GM12878 (cell line): ENCODE results near the gene SCRN3. TPM values are rescaled to one million over a fixed set of nuclear protein-coding genes. Genes with fewer than 3 reads are reported as not detected.

Experiments used
- ATAC-seq: fragments of 200-7000 bp; cut with Tn5 transposase; 3 replicates; pipeline ENCODE4 v1.9.1; 2020; ENCODE audit warnings: mild to moderate bottlenecking, moderate library complexity
- BruUV-seq: library from RNA; stranded (reverse); fragments of 400-500 nt; replicated peaks from 2 replicates; lab custom pipeline; 2021; lab: Mats Ljungman, UMichigan
- CTCF ChIA-PET: fragments of 300-600 bp; sonication (Branson Sonifier 250); formaldehyde crosslinking; extraction: SDS; loops from one replicate; lab custom pipeline; 2021; ENCODE audit warnings: inconsistent platforms; lab: Yijun Ruan, JAX
- POLR2A ChIA-PET: fragments of 350-600 bp; formaldehyde crosslinking; extraction: SDS; loops from one replicate; lab custom pipeline; 2021; ENCODE audit warnings: inconsistent platforms; lab: Charles Lee
- RAD21 ChIA-PET: fragments of 300-600 bp; sonication (Branson Sonifier 250); formaldehyde crosslinking; loops from one replicate; lab custom pipeline; 2023; ENCODE audit warnings: antibody characterized with exemption; ENCODE audit not compliant: unreplicated experiment; lab: Charles Lee
- SMC1A ChIA-PET: fragments of 300-600 bp; sonication (Branson Sonifier 250); formaldehyde crosslinking; loops from one replicate; lab custom pipeline; 2023; ENCODE audit not compliant: unreplicated experiment, uncharacterized antibody; lab: Charles Lee
- DNase-seq: peaks from one replicate; pipeline ENCODE4 v3.0.0-alpha.2; 2011; ENCODE audit warnings: low read depth, low spot score
- FAIRE-seq: peaks from 3 replicates; lab custom pipeline; 2011; peaks lifted over from hg19 to GRCh38; lab: Jason Lieb, UNC
- H2AFZ ChIP-seq: 2 replicates; pipeline ENCODE4 v1.6.0; 2011; ENCODE audit warnings: low read depth, low read length, control low read depth; ENCODE audit not compliant: control insufficient read depth
- H3K27ac ChIP-seq: 2 replicates; pipeline ENCODE4 v1.5.1; 2011; ENCODE audit warnings: control low read depth; ENCODE audit not compliant: control insufficient read depth, insufficient read depth
- H3K27me3 ChIP-seq, 2 experiments: replicated peaks in 1 of 2; 2 replicates each; pipeline versions ENCODE4 v1.6.0 to v1.6.1; 2011; ENCODE audit warnings: low read length in 1 of 2; ENCODE audit not compliant: control insufficient read depth in 2 of 2, insufficient read depth in 2 of 2
- H3K36me3 ChIP-seq, 2 experiments: 2 replicates each; pipeline ENCODE4 v1.5.1; 2011; ENCODE audit warnings: low read length in 1 of 2; ENCODE audit not compliant: control insufficient read depth in 2 of 2, insufficient read depth in 2 of 2
- H3K4me1 ChIP-seq: 2 replicates; pipeline ENCODE4 v1.6.1; 2011; ENCODE audit warnings: mild to moderate bottlenecking, low read length, moderate library complexity, mixed read lengths; ENCODE audit not compliant: control insufficient read depth, insufficient read depth
- H3K4me2 ChIP-seq: 2 replicates; pipeline ENCODE4 v1.6.0; 2011; ENCODE audit warnings: control low read depth; ENCODE audit not compliant: control insufficient read depth, insufficient read depth
- H3K4me3 ChIP-seq: fragments of 200-600 bp; sonication (generic); 2 replicates; pipeline ENCODE4 v1.5.1; 2016
- H3K79me2 ChIP-seq: 2 replicates; pipeline ENCODE4 v1.6.0; 2011; ENCODE audit warnings: low read length; ENCODE audit not compliant: control insufficient read depth, insufficient read depth
- H3K9ac ChIP-seq: 2 replicates; pipeline ENCODE4 v1.8.0; 2011; ENCODE audit warnings: low read length, control low read depth, mixed read lengths; ENCODE audit not compliant: control insufficient read depth, insufficient read depth
- H3K9me3 ChIP-seq: replicated peaks from 3 replicates; pipeline ENCODE4 v1.5.1; 2011; ENCODE audit warnings: mild to moderate bottlenecking, low read length; ENCODE audit not compliant: control insufficient read depth, insufficient read depth
- H4K20me1 ChIP-seq: 2 replicates; pipeline ENCODE4 v1.6.0; 2011; ENCODE audit not compliant: control insufficient read depth, insufficient read depth
- BACH1 ChIP-seq: fragments of 450-650 bp; IDR thresholded peaks from 2 replicates; pipeline ENCODE4 v1.6.1; 2017; ENCODE audit warnings: mild to moderate bottlenecking, borderline replicate concordance
- BCL11A ChIP-seq: IDR thresholded peaks from 2 replicates; pipeline ENCODE4 v1.6.1; 2011; ENCODE audit warnings: low read depth, low read length
- BMI1 ChIP-seq: fragments of 450-650 bp; IDR thresholded peaks from 2 replicates; pipeline ENCODE4 v1.6.1; 2016; ENCODE audit warnings: mild to moderate bottlenecking, moderate library complexity, borderline replicate concordance
- CEBPB ChIP-seq, 2 experiments: fragments of 150-350 bp in 1 of 2; IDR thresholded peaks; 2 replicates each; pipeline ENCODE4 v1.6.1; 2012 to 2014; ENCODE audit warnings: low read depth in 2 of 2, low read length in 2 of 2, borderline replicate concordance in 1 of 2, inconsistent platforms in 1 of 2
- CEBPZ ChIP-seq: fragments of 150-350 bp; IDR thresholded peaks from 2 replicates; pipeline ENCODE4 v1.6.1; 2016; ENCODE audit warnings: low read depth, low read length
- EP300 ChIP-seq, 2 experiments: fragments of 150-350 bp in 1 of 2; IDR thresholded peaks; 2 replicates each; pipeline ENCODE4 v1.6.1; 2011 to 2012; ENCODE audit warnings: low read depth in 2 of 2, low read length in 2 of 2, borderline replicate concordance in 1 of 2, improper control_type of control experiment in 1 of 2, inconsistent platforms in 1 of 2; ENCODE audit not compliant: control insufficient read depth in 1 of 2
- IRF4 ChIP-seq: IDR thresholded peaks from 2 replicates; pipeline ENCODE4 v1.6.1; 2011; ENCODE audit warnings: low read depth, low read length
- LARP7 ChIP-seq: fragments of 450-650 bp; IDR thresholded peaks from 2 replicates; pipeline ENCODE4 v1.6.1; 2017; ENCODE audit warnings: mild to moderate bottlenecking
- MTA2 ChIP-seq: fragments of 450-650 bp; IDR thresholded peaks from 2 replicates; pipeline ENCODE4 v1.6.1; 2016; ENCODE audit warnings: low read depth, mild to moderate bottlenecking, moderate library complexity
- MYB ChIP-seq: fragments of 150-350 bp; IDR thresholded peaks from 2 replicates; pipeline ENCODE4 v1.6.1; 2014; ENCODE audit warnings: mild to moderate bottlenecking, low read depth, low read length, borderline replicate concordance
- SMC3 ChIP-seq: IDR thresholded peaks from 2 replicates; pipeline ENCODE4 v1.6.1; 2011; ENCODE audit warnings: low read length, improper control_type of control experiment, borderline replicate concordance
- SRF ChIP-seq, 2 experiments: IDR thresholded peaks; 2 replicates each; pipeline ENCODE4 v1.6.1; 2011; ENCODE audit warnings: low read depth in 2 of 2, low read length in 2 of 2, mild to moderate bottlenecking in 1 of 2, moderate library complexity in 1 of 2
- YBX1 ChIP-seq: fragments of 450-650 bp; IDR thresholded peaks from 2 replicates; pipeline ENCODE4 v1.6.1; 2016; ENCODE audit warnings: antibody characterized with exemption
- YY1 ChIP-seq: IDR thresholded peaks from 2 replicates; pipeline ENCODE4 v1.6.1; 2011; ENCODE audit warnings: low read depth, mild to moderate bottlenecking, low read length
- ZNF687 ChIP-seq: fragments of 450-650 bp; IDR thresholded peaks from 2 replicates; pipeline ENCODE4 v1.6.1; 2017; ENCODE audit warnings: mild to moderate bottlenecking, moderate library complexity
- WGBS: methylation state at CpG from one replicate; pipeline ENCODE4 v1.1.6; 2016; ENCODE audit warnings: low lambda C conversion rate; ENCODE audit not compliant: insufficient replicate concordance, insufficient coverage; ENCODE audit errors: missing lambda C conversion rate; 5-methylcytosine and 5-hydroxymethylcytosine counted together
- in situ Hi-C: fragments of 300-500 bp; cut with MboI; formaldehyde crosslinking; loops from 9 replicates; pipeline ENCODE4 v1.14.3; 2018; ENCODE audit warnings: mixed read lengths
- intact Hi-C: fragments of 100-400 bp; cut with micrococcal nuclease; formaldehyde crosslinking; loops from one replicate; pipeline ENCODE4 v1.14.2; 2022; ENCODE audit not compliant: unreplicated experiment
- polyA plus RNA-seq, 11 experiments: library from polyadenylated mRNA; depleted of rRNA in 4 of 11; unstranded in 6 of 11; stranded (reverse) in 5 of 11; fragments of >200 nt; fragmentation: Nextera tagmentation in 4 of 11; fragmentation: Illumina TruSeq in 1 of 11; extraction: Ambion mirVana in 4 of 11; extraction: Trizol in 1 of 11; gene quantifications; 1 replicate in 1 of 11; 2 replicates in 10 of 11; pipeline versions ENCODE4 v1.2.1 to v1.2.3, GENCODE V29; 2011 to 2016; ENCODE audit warnings: inconsistent platforms in 2 of 11, missing spikeins in 2 of 11, low read depth in 1 of 11
- total RNA-seq, 4 experiments: library from RNA; depleted of rRNA in 3 of 4; stranded (reverse); fragments of >200 nt in 3 of 4; fragmentation: Illumina TruSeq in 1 of 4; extraction: Trizol in 1 of 4; gene quantifications; 2 replicates each; pipeline versions ENCODE4 v1.2.1 to v1.2.3, GENCODE V29; 2013 to 2021
- TF ChIP-seq, protein P1 (sequence below): fragments of 450-650 bp; IDR thresholded peaks from 2 replicates; pipeline ENCODE4 v1.6.1; 2018; ENCODE audit warnings: borderline replicate concordance, mild to moderate bottlenecking; ENCODE audit not compliant: partially characterized antibody

The SCRN3 gene
- total and polyA plus RNA-seq, 10 of the 15 experiments (the other 5 are each of a cell fraction or from before 2014, with no cell fraction given) = 5.7 to 16.0 (median 13.0) TPM

GRCh38 chr2:174389542-174389941 is 6.0 kb upstream of the SCRN3 start:
- Histone ChIP-seq H3K9ac (no peak overlapping the region), H3K27ac (no peak overlapping the region), H3K4me1 (no peaks in the 10 kb centered on the region), H3K27me3 (no peaks in the 10 kb centered on the region), H3K4me2 (no peak overlapping the region), H3K9me3 (peaks cover 2% of the 10 kb centered on the region; the same call in 1 of the 3 replicates), H3K79me2 (peaks cover 24% of the 10 kb centered on the region), H4K20me1 (no peaks in the 10 kb centered on the region), H3K36me3 (0 out of 4 replicates have a peak, but pooled peaks cover 0 to 2% of the 10 kb centered on the region in 2 experiments), H3K4me3 (no peak overlapping the region), H2AFZ (no peak overlapping the region)
- WGBS = 95% methylated on average over 6 of the region's 6 CpGs
- ChIA-PET CTCF (no interaction called here), RAD21 (no interaction called here), SMC1A (no interaction called here), POLR2A (no interaction called here)
- in situ Hi-C loops (no loop called here), intact Hi-C loops (no loop called here)
- DNase-seq (no peak), ATAC-seq (no peak), FAIRE-seq (no peak)
- no TSS peak for BruUV-seq
- TF ChIP-seq BACH1 = no peak
- no peak for TF ChIP-seq SRF (IDR thresholded peaks at IDR 0.05; ENCODE audit: low read depth in 2 of 2, low read length in 2 of 2)
- no peak for TF ChIP-seq CEBPZ
- TF ChIP-seq YBX1 = no peak
- TF ChIP-seq CEBPB (IDR thresholded peaks at IDR 0.05; ENCODE audit: borderline replicate concordance in 1 of 2, low read depth in 2 of 2, low read length in 2 of 2) = no peak
- TF ChIP-seq SMC3 = no peak
- TF ChIP-seq EP300 (IDR thresholded peaks at IDR 0.05; ENCODE audit: borderline replicate concordance in 1 of 2, control insufficient read depth in 1 of 2, low read depth in 2 of 2, low read length in 2 of 2) = no peak
- no peak for TF ChIP-seq ZNF687
- no peak for TF ChIP-seq MTA2
- TF ChIP-seq BCL11A = no peak
- TF ChIP-seq, protein P1, sequence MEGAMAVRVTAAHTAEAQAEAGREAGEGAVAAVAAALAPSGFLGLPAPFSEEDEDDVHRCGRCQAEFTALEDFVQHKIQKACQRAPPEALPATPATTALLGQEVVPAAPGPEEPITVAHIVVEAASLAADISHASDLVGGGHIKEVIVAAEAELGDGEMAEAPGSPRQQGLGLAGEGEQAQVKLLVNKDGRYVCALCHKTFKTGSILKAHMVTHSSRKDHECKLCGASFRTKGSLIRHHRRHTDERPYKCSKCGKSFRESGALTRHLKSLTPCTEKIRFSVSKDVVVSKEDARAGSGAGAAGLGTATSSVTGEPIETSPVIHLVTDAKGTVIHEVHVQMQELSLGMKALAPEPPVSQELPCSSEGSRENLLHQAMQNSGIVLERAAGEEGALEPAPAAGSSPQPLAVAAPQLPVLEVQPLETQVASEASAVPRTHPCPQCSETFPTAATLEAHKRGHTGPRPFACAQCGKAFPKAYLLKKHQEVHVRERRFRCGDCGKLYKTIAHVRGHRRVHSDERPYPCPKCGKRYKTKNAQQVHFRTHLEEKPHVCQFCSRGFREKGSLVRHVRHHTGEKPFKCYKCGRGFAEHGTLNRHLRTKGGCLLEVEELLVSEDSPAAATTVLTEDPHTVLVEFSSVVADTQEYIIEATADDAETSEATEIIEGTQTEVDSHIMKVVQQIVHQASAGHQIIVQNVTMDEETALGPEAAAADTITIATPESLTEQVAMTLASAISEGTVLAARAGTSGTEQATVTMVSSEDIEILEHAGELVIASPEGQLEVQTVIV = no peak
- TF ChIP-seq LARP7 = no peak
- no peak for TF ChIP-seq MYB
- TF ChIP-seq YY1 = no peak
- TF ChIP-seq IRF4 = no peak
- TF ChIP-seq BMI1 = no peak
